ENCODE measurements around the gene NXPE3. TPM values are rescaled to one million over a fixed set of nuclear protein-coding genes. Genes with fewer than 3 reads are reported as not detected.

Gene NXPE3
- total and polyA plus RNA-seq, 10 of the 15 experiments (the other 5 are each of a cell fraction or from before 2014, with no cell fraction given), result 2.0 to 8.7 (median 5.2) TPM

DNA sequence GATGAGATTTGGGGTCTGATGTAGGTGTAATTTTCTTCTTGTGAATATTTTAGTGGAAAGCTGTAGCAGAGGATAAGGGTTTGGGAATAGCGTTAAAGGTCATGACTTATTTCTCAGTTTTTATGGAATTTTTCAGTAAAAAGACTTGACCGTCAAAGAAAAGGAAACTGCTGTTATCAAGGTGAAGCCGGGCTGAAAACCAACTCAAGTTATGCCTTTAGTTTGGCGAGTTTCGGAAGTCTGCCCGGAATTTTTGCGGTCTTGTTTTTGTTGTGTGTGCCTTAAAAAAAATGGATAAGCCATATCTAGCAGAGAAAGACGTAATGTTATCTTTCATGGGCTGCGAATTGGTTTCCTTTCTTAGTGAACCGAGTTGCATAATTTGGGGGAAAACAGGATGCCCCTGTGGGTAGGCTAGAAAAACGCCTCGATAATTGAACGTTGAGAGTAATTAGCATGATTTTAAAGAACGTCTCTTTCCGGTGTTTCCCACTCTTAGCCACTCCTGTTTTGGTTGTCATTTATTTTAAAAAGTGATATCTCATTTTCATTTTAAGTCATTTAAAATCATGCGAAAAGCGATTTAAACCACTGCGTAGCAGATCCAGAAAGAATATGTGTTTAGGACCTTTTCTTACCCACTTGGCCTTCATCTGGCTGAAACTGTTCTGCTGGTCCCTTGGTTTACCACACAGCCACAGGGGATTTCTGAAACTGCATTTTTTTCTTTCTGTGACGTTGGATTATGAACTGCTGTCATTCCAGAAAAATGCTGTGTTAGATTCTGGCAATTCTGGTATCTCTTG, 71.4 kb downstream of the NXPE3 start (continued):
- TF ChIP-seq NFYB (IDR thresholded peaks at IDR 0.05; ENCODE audit: insufficient read depth, low read depth, low read length) (no peak), NBN (IDR thresholded peaks at IDR 0.05) (peak; percentile 49; the same call in 1 of the 2 replicates), YY1 (IDR thresholded peaks at IDR 0.05; ENCODE audit: low read depth, low read length) (no peak), HDGF (IDR thresholded peaks at IDR 0.05) (no peak), NR2F1 (conservative IDR thresholded peaks at IDR 0.05) (peak; percentile 71), HCFC1 (IDR thresholded peaks at IDR 0.05; ENCODE audit: low read length) (no peak), IKZF2 (IDR thresholded peaks at IDR 0.05) (peak; percentile 84 to 86), LARP7 (IDR thresholded peaks at IDR 0.05) (no peak), EED (IDR thresholded peaks at IDR 0.05; ENCODE audit: low read depth) (peak; percentile 86), RAD21 (IDR thresholded peaks at IDR 0.05; ENCODE audit: insufficient read depth, low read depth, low read length) (0 out of 2 replicates have a peak, but pooled peaks have one; percentile 4), BCL11A (IDR thresholded peaks at IDR 0.05; ENCODE audit: low read depth, low read length) (peak; percentile 56)
- TF ChIP-seq, protein P1, sequence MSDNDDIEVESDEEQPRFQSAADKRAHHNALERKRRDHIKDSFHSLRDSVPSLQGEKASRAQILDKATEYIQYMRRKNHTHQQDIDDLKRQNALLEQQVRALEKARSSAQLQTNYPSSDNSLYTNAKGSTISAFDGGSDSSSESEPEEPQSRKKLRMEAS (IDR thresholded peaks at IDR 0.05; ENCODE audit: low read depth, low read length), result peak; percentile 32; the same call in 1 of the 2 replicates
- TF ChIP-seq, protein P2, sequence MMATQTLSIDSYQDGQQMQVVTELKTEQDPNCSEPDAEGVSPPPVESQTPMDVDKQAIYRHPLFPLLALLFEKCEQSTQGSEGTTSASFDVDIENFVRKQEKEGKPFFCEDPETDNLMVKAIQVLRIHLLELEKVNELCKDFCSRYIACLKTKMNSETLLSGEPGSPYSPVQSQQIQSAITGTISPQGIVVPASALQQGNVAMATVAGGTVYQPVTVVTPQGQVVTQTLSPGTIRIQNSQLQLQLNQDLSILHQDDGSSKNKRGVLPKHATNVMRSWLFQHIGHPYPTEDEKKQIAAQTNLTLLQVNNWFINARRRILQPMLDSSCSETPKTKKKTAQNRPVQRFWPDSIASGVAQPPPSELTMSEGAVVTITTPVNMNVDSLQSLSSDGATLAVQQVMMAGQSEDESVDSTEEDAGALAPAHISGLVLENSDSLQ (IDR thresholded peaks at IDR 0.05), result peak; percentile 75
- TF ChIP-seq, protein P3, sequence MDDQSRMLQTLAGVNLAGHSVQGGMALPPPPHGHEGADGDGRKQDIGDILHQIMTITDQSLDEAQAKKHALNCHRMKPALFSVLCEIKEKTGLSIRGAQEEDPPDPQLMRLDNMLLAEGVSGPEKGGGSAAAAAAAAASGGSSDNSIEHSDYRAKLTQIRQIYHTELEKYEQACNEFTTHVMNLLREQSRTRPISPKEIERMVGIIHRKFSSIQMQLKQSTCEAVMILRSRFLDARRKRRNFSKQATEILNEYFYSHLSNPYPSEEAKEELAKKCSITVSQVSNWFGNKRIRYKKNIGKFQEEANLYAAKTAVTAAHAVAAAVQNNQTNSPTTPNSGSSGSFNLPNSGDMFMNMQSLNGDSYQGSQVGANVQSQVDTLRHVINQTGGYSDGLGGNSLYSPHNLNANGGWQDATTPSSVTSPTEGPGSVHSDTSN (IDR thresholded peaks at IDR 0.05; ENCODE audit: insufficient replicate concordance, low read depth, low read length), result no peak
- TF ChIP-seq, protein P4, sequence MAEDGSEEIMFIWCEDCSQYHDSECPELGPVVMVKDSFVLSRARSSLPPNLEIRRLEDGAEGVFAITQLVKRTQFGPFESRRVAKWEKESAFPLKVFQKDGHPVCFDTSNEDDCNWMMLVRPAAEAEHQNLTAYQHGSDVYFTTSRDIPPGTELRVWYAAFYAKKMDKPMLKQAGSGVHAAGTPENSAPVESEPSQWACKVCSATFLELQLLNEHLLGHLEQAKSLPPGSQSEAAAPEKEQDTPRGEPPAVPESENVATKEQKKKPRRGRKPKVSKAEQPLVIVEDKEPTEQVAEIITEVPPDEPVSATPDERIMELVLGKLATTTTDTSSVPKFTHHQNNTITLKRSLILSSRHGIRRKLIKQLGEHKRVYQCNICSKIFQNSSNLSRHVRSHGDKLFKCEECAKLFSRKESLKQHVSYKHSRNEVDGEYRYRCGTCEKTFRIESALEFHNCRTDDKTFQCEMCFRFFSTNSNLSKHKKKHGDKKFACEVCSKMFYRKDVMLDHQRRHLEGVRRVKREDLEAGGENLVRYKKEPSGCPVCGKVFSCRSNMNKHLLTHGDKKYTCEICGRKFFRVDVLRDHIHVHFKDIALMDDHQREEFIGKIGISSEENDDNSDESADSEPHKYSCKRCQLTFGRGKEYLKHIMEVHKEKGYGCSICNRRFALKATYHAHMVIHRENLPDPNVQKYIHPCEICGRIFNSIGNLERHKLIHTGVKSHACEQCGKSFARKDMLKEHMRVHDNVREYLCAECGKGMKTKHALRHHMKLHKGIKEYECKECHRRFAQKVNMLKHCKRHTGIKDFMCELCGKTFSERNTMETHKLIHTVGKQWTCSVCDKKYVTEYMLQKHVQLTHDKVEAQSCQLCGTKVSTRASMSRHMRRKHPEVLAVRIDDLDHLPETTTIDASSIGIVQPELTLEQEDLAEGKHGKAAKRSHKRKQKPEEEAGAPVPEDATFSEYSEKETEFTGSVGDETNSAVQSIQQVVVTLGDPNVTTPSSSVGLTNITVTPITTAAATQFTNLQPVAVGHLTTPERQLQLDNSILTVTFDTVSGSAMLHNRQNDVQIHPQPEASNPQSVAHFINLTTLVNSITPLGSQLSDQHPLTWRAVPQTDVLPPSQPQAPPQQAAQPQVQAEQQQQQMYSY (CRISPR knock-in tag; IDR thresholded peaks at IDR 0.05), result no peak
- TF ChIP-seq, protein P5, sequence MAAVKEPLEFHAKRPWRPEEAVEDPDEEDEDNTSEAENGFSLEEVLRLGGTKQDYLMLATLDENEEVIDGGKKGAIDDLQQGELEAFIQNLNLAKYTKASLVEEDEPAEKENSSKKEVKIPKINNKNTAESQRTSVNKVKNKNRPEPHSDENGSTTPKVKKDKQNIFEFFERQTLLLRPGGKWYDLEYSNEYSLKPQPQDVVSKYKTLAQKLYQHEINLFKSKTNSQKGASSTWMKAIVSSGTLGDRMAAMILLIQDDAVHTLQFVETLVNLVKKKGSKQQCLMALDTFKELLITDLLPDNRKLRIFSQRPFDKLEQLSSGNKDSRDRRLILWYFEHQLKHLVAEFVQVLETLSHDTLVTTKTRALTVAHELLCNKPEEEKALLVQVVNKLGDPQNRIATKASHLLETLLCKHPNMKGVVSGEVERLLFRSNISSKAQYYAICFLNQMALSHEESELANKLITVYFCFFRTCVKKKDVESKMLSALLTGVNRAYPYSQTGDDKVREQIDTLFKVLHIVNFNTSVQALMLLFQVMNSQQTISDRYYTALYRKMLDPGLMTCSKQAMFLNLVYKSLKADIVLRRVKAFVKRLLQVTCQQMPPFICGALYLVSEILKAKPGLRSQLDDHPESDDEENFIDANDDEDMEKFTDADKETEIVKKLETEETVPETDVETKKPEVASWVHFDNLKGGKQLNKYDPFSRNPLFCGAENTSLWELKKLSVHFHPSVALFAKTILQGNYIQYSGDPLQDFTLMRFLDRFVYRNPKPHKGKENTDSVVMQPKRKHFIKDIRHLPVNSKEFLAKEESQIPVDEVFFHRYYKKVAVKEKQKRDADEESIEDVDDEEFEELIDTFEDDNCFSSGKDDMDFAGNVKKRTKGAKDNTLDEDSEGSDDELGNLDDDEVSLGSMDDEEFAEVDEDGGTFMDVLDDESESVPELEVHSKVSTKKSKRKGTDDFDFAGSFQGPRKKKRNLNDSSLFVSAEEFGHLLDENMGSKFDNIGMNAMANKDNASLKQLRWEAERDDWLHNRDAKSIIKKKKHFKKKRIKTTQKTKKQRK (IDR thresholded peaks at IDR 0.05; ENCODE audit: low read depth, low read length), result no peak
- TF ChIP-seq, protein P6, sequence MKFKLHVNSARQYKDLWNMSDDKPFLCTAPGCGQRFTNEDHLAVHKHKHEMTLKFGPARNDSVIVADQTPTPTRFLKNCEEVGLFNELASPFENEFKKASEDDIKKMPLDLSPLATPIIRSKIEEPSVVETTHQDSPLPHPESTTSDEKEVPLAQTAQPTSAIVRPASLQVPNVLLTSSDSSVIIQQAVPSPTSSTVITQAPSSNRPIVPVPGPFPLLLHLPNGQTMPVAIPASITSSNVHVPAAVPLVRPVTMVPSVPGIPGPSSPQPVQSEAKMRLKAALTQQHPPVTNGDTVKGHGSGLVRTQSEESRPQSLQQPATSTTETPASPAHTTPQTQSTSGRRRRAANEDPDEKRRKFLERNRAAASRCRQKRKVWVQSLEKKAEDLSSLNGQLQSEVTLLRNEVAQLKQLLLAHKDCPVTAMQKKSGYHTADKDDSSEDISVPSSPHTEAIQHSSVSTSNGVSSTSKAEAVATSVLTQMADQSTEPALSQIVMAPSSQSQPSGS (IDR thresholded peaks at IDR 0.05; ENCODE audit: low read length), result peak; percentile 88
- TF ChIP-seq, protein P7, sequence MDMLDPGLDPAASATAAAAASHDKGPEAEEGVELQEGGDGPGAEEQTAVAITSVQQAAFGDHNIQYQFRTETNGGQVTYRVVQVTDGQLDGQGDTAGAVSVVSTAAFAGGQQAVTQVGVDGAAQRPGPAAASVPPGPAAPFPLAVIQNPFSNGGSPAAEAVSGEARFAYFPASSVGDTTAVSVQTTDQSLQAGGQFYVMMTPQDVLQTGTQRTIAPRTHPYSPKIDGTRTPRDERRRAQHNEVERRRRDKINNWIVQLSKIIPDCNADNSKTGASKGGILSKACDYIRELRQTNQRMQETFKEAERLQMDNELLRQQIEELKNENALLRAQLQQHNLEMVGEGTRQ (IDR thresholded peaks at IDR 0.05; ENCODE audit: borderline replicate concordance, low read depth, low read length), result no peak
